BE2C (cell line): ENCODE results near the gene TBX19.

Source experiments
- DNase-seq: peaks from one replicate; pipeline ENCODE4 v3.0.0-alpha.2; 2020
- H3K27me3 ChIP-seq: fragments of 250-450 bp; sonication (Bioruptor Pico); 2 replicates; pipeline ENCODE4 v1.5.1; 2020; ENCODE audit warnings: mild to moderate bottlenecking
- H3K36me3 ChIP-seq: fragments of 250-450 bp; sonication (Bioruptor Pico); 2 replicates; pipeline ENCODE4 v1.5.1; 2020; ENCODE audit warnings: mild to moderate bottlenecking
- H3K4me1 ChIP-seq: fragments of 250-450 bp; sonication (Bioruptor Pico); 2 replicates; pipeline ENCODE4 v1.5.1; 2020
- H3K4me3 ChIP-seq: 2 replicates; pipeline ENCODE4 v1.5.1; 2011; ENCODE audit warnings: low read depth, low read length
- H3K9me3 ChIP-seq: fragments of 250-450 bp; sonication (Bioruptor Pico); 2 replicates; pipeline ENCODE4 v1.5.1; 2020
- CTCF ChIP-seq: IDR thresholded peaks from 2 replicates; pipeline ENCODE4 v1.5.1; 2012; ENCODE audit warnings: mild to moderate bottlenecking, low read depth, low read length

TBX19 gene

GRCh38 chr1:168293356-168293755 lies 12.7 kb downstream of the TBX19 start:
- DNase-seq, result no peak
- Histone ChIP-seq H3K9me3 (no peaks in the 10 kb centered on the region), H3K4me1 (no peaks in the 10 kb centered on the region)

GRCh38 chr1:168295411-168296114 lies 14.9 kb downstream of the TBX19 start:
- Histone ChIP-seq H3K36me3 (no peaks in the 10 kb centered on the region), H3K4me3 (no peak overlapping the region), H3K27me3 (no peaks in the 10 kb centered on the region), H3K4me1 (no peaks in the 10 kb centered on the region), H3K9me3 (no peaks in the 10 kb centered on the region)
- DNase-seq, result no peak
- TF ChIP-seq CTCF, result no peak

More at GRCh38 chr1:168293356-168293755, 12.7 kb downstream of the TBX19 start:
- no peaks in the 10 kb centered on the region for H3K36me3 ChIP-seq
- H3K27me3 ChIP-seq, result no peaks in the 10 kb centered on the region
- no peak overlapping the region for H3K4me3 ChIP-seq
- no peak for TF ChIP-seq CTCF

GRCh38 chr1:168297019-168297730 lies 16.5 kb downstream of the TBX19 start:
- no peak for DNase-seq
- Histone ChIP-seq H3K9me3 (no peaks in the 10 kb centered on the region), H3K27me3 (no peaks in the 10 kb centered on the region), H3K36me3 (no peaks in the 10 kb centered on the region), H3K4me3 (no peak overlapping the region), H3K4me1 (no peaks in the 10 kb centered on the region)
- TF ChIP-seq CTCF, result no peak

GRCh38 chr1:168298446-168298845 lies 17.8 kb downstream of the TBX19 start:
- no peak for DNase-seq
- Histone ChIP-seq H3K27me3 (no peaks in the 10 kb centered on the region), H3K9me3 (no peaks in the 10 kb centered on the region), H3K4me3 (no peak overlapping the region), H3K4me1 (no peaks in the 10 kb centered on the region), H3K36me3 (no peaks in the 10 kb centered on the region)
- no peak for TF ChIP-seq CTCF

GRCh38 chr1:168300626-168301025 lies 19.9 kb downstream of the TBX19 start:
- no peaks in the 10 kb centered on the region for H3K9me3 ChIP-seq
- no peaks in the 10 kb centered on the region; the same call in 1 of the 2 replicates for H3K4me1 ChIP-seq
- no peak overlapping the region for H3K4me3 ChIP-seq
- DNase-seq, result no peak
- no peak for TF ChIP-seq CTCF
- H3K36me3 ChIP-seq, result no peaks in the 10 kb centered on the region
- no peaks in the 10 kb centered on the region for H3K27me3 ChIP-seq
